WTC11 (cell line): Measurements from ENCODE around the gene CDH18. TPM values are rescaled to one million over a fixed set of nuclear protein-coding genes. Genes with fewer than 3 reads are reported as not detected.

Experiments used
- ATAC-seq: fragments of 200-7000 bp; cut with Tn5 transposase; 2 replicates; pipeline ENCODE4 v1.10.0; 2021; ENCODE audit warnings: mild to moderate bottlenecking, moderate library complexity
- CTCF ChIA-PET: fragments of 300-600 bp; sonication (Branson Sonifier 250); formaldehyde crosslinking; loops from one replicate; lab custom pipeline; 2021; ENCODE audit warnings: antibody characterized with exemption; lab: Charles Lee
- POLR2A ChIA-PET: fragments of 350-600 bp; sonication (Branson Sonifier 250); formaldehyde crosslinking; loops from one replicate; lab custom pipeline; 2021; ENCODE audit warnings: antibody characterized with exemption; lab: Charles Lee
- DNase-seq: peaks from one replicate; pipeline ENCODE4 v3.0.0; 2021; ENCODE audit warnings: low spot score
- H3K27ac Mint-ChIP-seq: 2 replicates; pipeline ENCODE4 v1.8.0; 2021; ENCODE audit warnings: mixed read lengths
- H3K27me3 Mint-ChIP-seq: 2 replicates; pipeline ENCODE4 v1.8.0; 2021; ENCODE audit warnings: low read depth, mild to moderate bottlenecking, moderate library complexity, mixed read lengths
- H3K36me3 Mint-ChIP-seq: 2 replicates; pipeline ENCODE4 v1.8.0; 2021; ENCODE audit warnings: mixed read lengths
- H3K4me1 Mint-ChIP-seq: 2 replicates; pipeline ENCODE4 v1.8.0; 2022; ENCODE audit warnings: mixed read lengths
- H3K4me3 Mint-ChIP-seq: 2 replicates; pipeline ENCODE4 v1.8.0; 2021; ENCODE audit warnings: mild to moderate bottlenecking, moderate library complexity, mixed read lengths
- H3K9me3 Mint-ChIP-seq: 2 replicates; pipeline ENCODE4 v1.8.0; 2021; ENCODE audit warnings: mixed read lengths
- AFF4 ChIP-seq: sonication (generic); formaldehyde crosslinking; IDR thresholded peaks from 2 replicates; pipeline ENCODE4 v1.8.1; 2023; ENCODE audit warnings: mild to moderate bottlenecking, missing genetic modification reagents, borderline replicate concordance
- ATF1 ChIP-seq: sonication (generic); formaldehyde crosslinking; IDR thresholded peaks from 2 replicates; pipeline ENCODE4 v1.8.1; 2023; ENCODE audit warnings: mild to moderate bottlenecking, moderate library complexity, missing genetic modification reagents
- ATF3 ChIP-seq: sonication (generic); formaldehyde crosslinking; conservative IDR thresholded peaks from 2 replicates; pipeline ENCODE4 v1.8.1; 2022; ENCODE audit warnings: mild to moderate bottlenecking, missing genetic modification reagents
- CREB1 ChIP-seq: sonication (generic); formaldehyde crosslinking; IDR thresholded peaks from 2 replicates; pipeline ENCODE4 v1.8.0; 2023; ENCODE audit warnings: mild to moderate bottlenecking, missing genetic modification reagents
- CREM ChIP-seq: sonication (generic); formaldehyde crosslinking; IDR thresholded peaks from 2 replicates; pipeline ENCODE4 v1.8.1; 2022; ENCODE audit warnings: mild to moderate bottlenecking, missing genetic modification reagents, moderate library complexity
- ELF4 ChIP-seq: sonication (generic); formaldehyde crosslinking; IDR thresholded peaks from 2 replicates; pipeline ENCODE4 v1.8.1; 2022; ENCODE audit warnings: low read depth, mild to moderate bottlenecking, moderate library complexity, missing genetic modification reagents
- EMX1 ChIP-seq: fragments of 250-450 bp; sonication (Bioruptor Pico); IDR thresholded peaks from 2 replicates; pipeline ENCODE4 v1.8.0; 2021; ENCODE audit warnings: mild to moderate bottlenecking
- ESRRA ChIP-seq: sonication (generic); formaldehyde crosslinking; IDR thresholded peaks from 2 replicates; pipeline ENCODE4 v1.8.1; 2022; ENCODE audit warnings: mild to moderate bottlenecking, missing genetic modification reagents, borderline replicate concordance
- FOXK1 ChIP-seq: sonication (generic); formaldehyde crosslinking; IDR thresholded peaks from 2 replicates; pipeline ENCODE4 v1.8.0; 2022; ENCODE audit warnings: mild to moderate bottlenecking, moderate library complexity, missing genetic modification reagents
- FOXP1 ChIP-seq: sonication (generic); formaldehyde crosslinking; IDR thresholded peaks from 2 replicates; pipeline ENCODE4 v1.8.0; 2022; ENCODE audit warnings: missing genetic modification reagents, mild to moderate bottlenecking, moderate library complexity, borderline replicate concordance
- FOXP4 ChIP-seq: sonication (generic); formaldehyde crosslinking; IDR thresholded peaks from 2 replicates; pipeline ENCODE4 v1.8.0; 2022; ENCODE audit warnings: mild to moderate bottlenecking, missing genetic modification reagents
- GABPB1 ChIP-seq: sonication (generic); formaldehyde crosslinking; IDR thresholded peaks from 2 replicates; pipeline ENCODE4 v1.8.1; 2023; ENCODE audit warnings: mild to moderate bottlenecking, missing genetic modification reagents
- GTF2I ChIP-seq: fragments of 250-450 bp; sonication (Bioruptor Pico); conservative IDR thresholded peaks from 2 replicates; pipeline ENCODE4 v1.4.0; 2021; ENCODE audit warnings: mild to moderate bottlenecking
- HMGA2 ChIP-seq: fragments of 250-450 bp; sonication (Bioruptor Pico); IDR thresholded peaks from 2 replicates; pipeline ENCODE4 v1.4.0; 2021; ENCODE audit warnings: mild to moderate bottlenecking, moderate library complexity
- MYBL2 ChIP-seq: sonication (generic); formaldehyde crosslinking; IDR thresholded peaks from 2 replicates; pipeline ENCODE4 v1.8.1; 2023; ENCODE audit warnings: mild to moderate bottlenecking, moderate library complexity, missing genetic modification reagents
- NFATC4 ChIP-seq: fragments of 250-450 bp; sonication (Bioruptor Pico); IDR thresholded peaks from 2 replicates; pipeline ENCODE4 v1.9.0; 2021; ENCODE audit warnings: mild to moderate bottlenecking
- NR3C1 ChIP-seq: sonication (generic); formaldehyde crosslinking; conservative IDR thresholded peaks from 2 replicates; pipeline ENCODE4 v1.8.1; 2023; ENCODE audit warnings: low read depth, mild to moderate bottlenecking, missing genetic modification reagents
- RELA ChIP-seq: sonication (generic); formaldehyde crosslinking; IDR thresholded peaks from 2 replicates; pipeline ENCODE4 v1.8.1; 2022; ENCODE audit warnings: missing genetic modification reagents, mild to moderate bottlenecking, borderline replicate concordance
- SMAD3 ChIP-seq: sonication (generic); formaldehyde crosslinking; IDR thresholded peaks from 2 replicates; pipeline ENCODE4 v1.8.0; 2022; ENCODE audit warnings: missing genetic modification reagents, mild to moderate bottlenecking, borderline replicate concordance
- SMAD4 ChIP-seq: sonication (generic); formaldehyde crosslinking; IDR thresholded peaks from 2 replicates; pipeline ENCODE4 v1.8.0; 2022; ENCODE audit warnings: mild to moderate bottlenecking, missing genetic modification reagents
- STAT6 ChIP-seq: sonication (generic); formaldehyde crosslinking; conservative IDR thresholded peaks from 2 replicates; pipeline ENCODE4 v1.8.1; 2023; ENCODE audit warnings: mild to moderate bottlenecking, low read depth, missing genetic modification reagents, moderate library complexity
- ZBTB21 ChIP-seq: sonication (generic); formaldehyde crosslinking; IDR thresholded peaks from 2 replicates; pipeline ENCODE4 v1.8.1; 2023; ENCODE audit warnings: mild to moderate bottlenecking, missing genetic modification reagents, borderline replicate concordance
- ZNF138 ChIP-seq: sonication (generic); formaldehyde crosslinking; conservative IDR thresholded peaks from 2 replicates; pipeline ENCODE4 v1.8.1; 2022; ENCODE audit warnings: mild to moderate bottlenecking, moderate library complexity, missing genetic modification reagents
- ZNF219 ChIP-seq: sonication (generic); formaldehyde crosslinking; IDR thresholded peaks from 2 replicates; pipeline ENCODE4 v1.8.0; 2023; ENCODE audit warnings: missing genetic modification reagents, mild to moderate bottlenecking, borderline replicate concordance
- ZNF317 ChIP-seq: sonication (generic); formaldehyde crosslinking; IDR thresholded peaks from 2 replicates; pipeline ENCODE4 v1.8.1; 2023; ENCODE audit warnings: low read depth, mild to moderate bottlenecking, moderate library complexity, missing genetic modification reagents, borderline replicate concordance
- ZNF512 ChIP-seq: sonication (generic); formaldehyde crosslinking; IDR thresholded peaks from 2 replicates; pipeline ENCODE4 v1.8.1; 2022; ENCODE audit warnings: missing genetic modification reagents, borderline replicate concordance
- total RNA-seq: library from RNA; stranded (reverse); gene quantifications from 3 replicates; pipeline ENCODE4 v1.2.3, GENCODE V29; 2021

Gene CDH18
- total RNA-seq, 1 experiment from 2014 or later = 0.24 TPM

GRCh38 chr5:19940192-19940591, 47.8 kb downstream of the CDH18 start (continued):
- no peak for TF ChIP-seq ZNF512 (CRISPR knock-in tag)
- no peak for TF ChIP-seq FOXP1 (CRISPR knock-in tag)
- no peak for TF ChIP-seq ZNF138 (CRISPR knock-in tag)
- TF ChIP-seq ATF3 (CRISPR knock-in tag) = no peak
- no peak for TF ChIP-seq AFF4
- TF ChIP-seq MYBL2 (CRISPR knock-in tag) = no peak
- no peak for TF ChIP-seq SMAD3 (CRISPR knock-in tag)
- TF ChIP-seq FOXK1 = no peak
- no peak for TF ChIP-seq STAT6
- TF ChIP-seq ELF4 (CRISPR knock-in tag) = no peak
- TF ChIP-seq, all 79 proteins: peak for 0

- ChIA-PET CTCF (interaction anchor here (0.5 kb wide), 1 partner anchor 26 kb away, joined by 4 read pairs; no protein-coding TSS in a partner anchor), POLR2A (no interaction called here)
- DNase-seq (no peak), ATAC-seq (no peak)
- H3K36me3 Mint-ChIP-seq = no peaks in the 10 kb centered on the region
- TF ChIP-seq CREB1 (CRISPR knock-in tag) (no peak), FOXP4 (CRISPR knock-in tag) (no peak), ZNF317 (CRISPR knock-in tag) (no peak), ATF1 (CRISPR knock-in tag) (no peak), ZNF219 (CRISPR knock-in tag) (no peak), HMGA2 (no peak), GABPB1 (CRISPR knock-in tag) (no peak), GTF2I (CRISPR knock-in tag) (no peak), EMX1 (no peak), SMAD4 (CRISPR knock-in tag) (no peak), NR3C1 (no peak), ESRRA (no peak), RELA (CRISPR knock-in tag) (no peak), CREM (CRISPR knock-in tag) (no peak), ZBTB21 (CRISPR knock-in tag) (no peak), NFATC4 (CRISPR knock-in tag) (no peak), MYBL2 (CRISPR knock-in tag) (no peak)
- peaks cover 20% of the 10 kb centered on the region for H3K27me3 Mint-ChIP-seq
- no peaks in the 10 kb centered on the region for H3K9me3 Mint-ChIP-seq
- no peak overlapping the region for H3K4me3 Mint-ChIP-seq
- H3K27ac Mint-ChIP-seq = no peak overlapping the region
- peaks cover 38% of the 10 kb centered on the region for H3K4me1 Mint-ChIP-seq
Observed at GRCh38 chr5:19930451-19930850, 57.5 kb downstream of the CDH18 start.
